HuH-7.5 (cell line): ENCODE data around the gene PSTPIP1.
A peak's percentile ranks its signal among the peaks of the same experiment; 100 is the strongest.

ENCODE experiments used
- DNase-seq: peaks from one replicate; pipeline ENCODE4 v3.0.0; 2011; ENCODE audit warnings: low spot score

PSTPIP1 gene

GRCh38 chr15:77044228-77045042 is 49.5 kb downstream of the PSTPIP1 start:
- DNase-seq, result no peak

- DNase-seq, result no peak
These were observed 51.1 kb downstream of the PSTPIP1 start for GRCh38 chr15:77045985-77046384.

- no peak for DNase-seq
These were observed 51.9 kb downstream of the PSTPIP1 start for GRCh38 chr15:77046704-77047412.

- no peak for DNase-seq
These were observed 53.4 kb downstream of the PSTPIP1 start for GRCh38 chr15:77048135-77048876.

GRCh38 chr15:77052556-77052955 is 57.6 kb downstream of the PSTPIP1 start:
- no peak for DNase-seq

GRCh38 chr15:77053709-77054108 is 58.8 kb downstream of the PSTPIP1 start:
- DNase-seq, result peak; percentile 35

GRCh38 chr15:77057072-77057471 is 62.1 kb downstream of the PSTPIP1 start:
- DNase-seq, result no peak

- no peak for DNase-seq
These were observed 62.8 kb downstream of the PSTPIP1 start for GRCh38 chr15:77057685-77058084.

- DNase-seq, result no peak
These were observed 63.5 kb downstream of the PSTPIP1 start for GRCh38 chr15:77058468-77058867.

GRCh38 chr15:77059786-77060361 is 64.9 kb downstream of the PSTPIP1 start:
- DNase-seq, result no peak

GRCh38 chr15:77060546-77060945 is 65.6 kb downstream of the PSTPIP1 start:
- DNase-seq, result no peak

GRCh38 chr15:77063249-77063648 is 68.3 kb downstream of the PSTPIP1 start:
- DNase-seq, result no peak

GRCh38 chr15:77064063-77064462 is 69.1 kb downstream of the PSTPIP1 start:
- DNase-seq, result no peak

- no peak for DNase-seq
These were observed 69.8 kb downstream of the PSTPIP1 start for GRCh38 chr15:77064539-77065308.

GRCh38 chr15:77066971-77067690 is 72.2 kb downstream of the PSTPIP1 start:
- DNase-seq, result peak; percentile 60

GRCh38 chr15:77067691-77068367 is 72.9 kb downstream of the PSTPIP1 start:
- no peak for DNase-seq

- DNase-seq, result no peak
These were observed 73.7 kb downstream of the PSTPIP1 start for GRCh38 chr15:77068633-77069032.

- peak; percentile 32 for DNase-seq
These were observed 74.7 kb downstream of the PSTPIP1 start for GRCh38 chr15:77069521-77070121.

- no peak for DNase-seq
These were observed 75.2 kb downstream of the PSTPIP1 start for GRCh38 chr15:77070180-77070494.
